ENCODE measurements around the gene GPC6.

The GPC6 gene

GRCh38 chr13:94053986-94054593, 827.5 kb downstream of the GPC6 start:
- no peak for DNase-seq (ENCODE audit: low spot score)

- no peak for DNase-seq (ENCODE audit: low spot score)
Measured at GRCh38 chr13:94056362-94056990, 829.9 kb downstream of the GPC6 start.

GRCh38 chr13:94057618-94058186, 831.1 kb downstream of the GPC6 start:
- no peak for DNase-seq (ENCODE audit: low spot score)

DNA sequence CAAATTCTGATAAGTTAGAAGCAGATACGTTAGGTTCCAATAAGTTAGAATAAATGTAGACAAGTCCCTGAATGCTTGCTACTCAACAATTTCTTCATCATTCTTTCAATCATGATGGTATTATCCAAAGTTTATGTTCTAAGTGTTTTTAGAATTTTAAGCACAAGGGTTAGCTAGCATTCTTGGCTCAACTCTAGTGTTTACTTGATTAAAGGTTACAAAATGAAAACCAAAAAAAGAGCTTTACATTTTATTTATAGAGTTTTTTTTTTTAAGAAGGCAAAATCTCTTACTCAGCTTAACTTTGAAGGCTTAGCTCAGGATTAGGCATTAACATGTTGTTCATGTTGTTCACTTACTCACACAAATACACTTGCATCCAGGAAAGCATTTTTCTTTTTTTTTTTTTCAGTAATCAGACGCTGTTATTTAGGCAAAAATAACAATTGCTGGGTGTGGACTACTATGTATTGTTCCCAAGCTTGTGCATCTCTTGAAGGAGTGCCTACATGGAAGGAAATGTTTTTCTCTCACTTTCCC, 832.3 kb downstream of the GPC6 start:
- DNase-seq (ENCODE audit: low spot score) = no peak

DNA sequence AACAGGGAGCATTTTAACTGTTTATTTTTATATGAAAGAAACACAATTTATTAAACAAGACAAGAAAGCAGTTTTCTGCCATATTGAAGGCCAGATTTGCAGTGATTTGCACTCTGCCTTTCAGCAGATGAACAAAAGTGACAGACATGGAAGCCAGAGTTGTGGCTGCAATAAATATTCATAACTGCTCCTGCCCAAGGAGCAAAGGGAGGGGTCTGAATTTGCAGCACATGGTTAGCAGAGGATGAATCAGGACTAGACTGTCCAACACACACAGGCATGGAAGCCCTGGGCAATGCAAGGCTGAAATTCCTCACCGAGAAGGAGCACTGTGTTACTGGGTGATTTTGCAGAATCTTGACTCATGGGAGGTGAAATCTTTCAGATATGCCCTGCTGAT, 834.7 kb downstream of the GPC6 start:
- no peak for DNase-seq (ENCODE audit: low spot score)

DNA sequence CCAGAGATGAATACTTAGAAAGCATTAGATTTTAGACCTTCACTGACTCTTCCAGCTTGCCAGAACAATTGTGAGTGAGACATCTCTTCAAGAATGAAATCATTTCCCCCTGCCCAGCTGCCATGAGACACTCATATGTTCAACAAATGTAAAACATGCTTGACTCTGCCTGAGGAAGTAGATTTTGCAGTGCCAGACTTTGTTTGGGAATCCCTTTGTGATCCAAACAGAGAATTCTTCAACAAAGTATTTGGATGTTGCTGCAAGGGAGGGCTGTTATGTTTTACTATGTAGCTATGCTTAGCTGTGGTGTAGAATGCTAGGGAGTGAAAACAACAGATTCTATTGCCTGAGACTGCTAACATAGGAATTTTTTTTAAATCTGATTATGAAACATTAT, 836.5 kb downstream of the GPC6 start:
- no peak for DNase-seq (ENCODE audit: low spot score)

GRCh38 chr13:94063848-94064247, 837.2 kb downstream of the GPC6 start:
- no peak for DNase-seq (ENCODE audit: low spot score)

GRCh38 chr13:94065741-94066140, 839.1 kb downstream of the GPC6 start:
- no peak for DNase-seq (ENCODE audit: low spot score)

GRCh38 chr13:94073007-94073744, 846.6 kb downstream of the GPC6 start:
- DNase-seq (ENCODE audit: low spot score) = no peak

- DNase-seq (ENCODE audit: low spot score) = no peak
Measured at GRCh38 chr13:94079876-94080275, 853.3 kb downstream of the GPC6 start.

DNA sequence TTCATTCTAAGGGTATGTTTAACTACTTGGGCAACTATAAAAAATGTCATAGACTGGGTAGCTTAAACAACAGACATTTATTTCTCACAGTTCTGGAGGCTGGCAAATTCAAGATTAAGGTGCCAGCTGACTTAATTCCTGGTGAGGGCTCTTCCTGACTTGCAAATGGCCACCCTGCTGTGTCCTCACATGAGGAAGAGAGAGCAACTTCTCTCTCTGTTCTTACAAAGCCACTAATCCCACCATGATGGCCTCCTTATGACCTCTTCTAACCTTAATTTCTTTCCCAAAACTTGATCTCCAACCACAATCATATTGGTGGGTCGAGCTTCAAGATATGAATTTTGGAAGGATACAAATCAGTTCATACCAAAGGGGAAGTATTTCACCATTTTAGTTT, 853.9 kb downstream of the GPC6 start:
- DNase-seq (ENCODE audit: low spot score) = no peak

- DNase-seq (ENCODE audit: low spot score) = no peak
Measured at GRCh38 chr13:94087100-94087499, 860.5 kb downstream of the GPC6 start.

- no peak for DNase-seq (ENCODE audit: low spot score)
Measured at GRCh38 chr13:94088742-94089141, 862.1 kb downstream of the GPC6 start.

DNA sequence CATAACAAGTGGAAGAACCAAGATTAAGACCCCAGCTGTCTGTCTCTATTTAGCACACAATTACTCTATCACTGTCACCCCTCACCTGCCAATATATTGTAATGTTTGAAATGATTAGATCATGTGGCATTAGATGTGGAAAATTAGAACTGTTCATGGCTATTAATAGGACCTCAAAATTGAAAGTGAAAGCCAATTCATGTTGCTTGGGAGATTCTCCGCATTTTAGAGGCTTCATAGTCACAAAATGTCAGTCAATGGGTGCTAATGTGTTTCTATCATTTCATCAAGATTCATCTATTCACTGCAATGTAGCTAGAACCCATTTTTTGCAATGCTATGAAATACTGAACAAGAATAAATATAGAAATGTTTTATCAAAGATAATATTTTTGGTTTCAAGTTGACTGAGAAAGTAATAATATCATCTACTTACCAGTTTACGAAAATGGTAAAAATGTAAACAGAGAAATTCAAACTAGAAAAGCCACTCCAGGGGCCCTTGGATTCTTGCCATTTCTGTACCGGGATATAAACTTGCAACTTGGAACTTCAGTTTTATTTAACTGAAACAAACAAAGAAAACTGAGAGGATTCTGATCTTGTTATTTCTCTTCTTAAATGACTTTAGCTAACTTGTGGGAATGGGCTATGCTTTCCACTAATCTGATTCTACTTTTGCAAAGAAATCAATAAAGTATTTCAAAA, 864.3 kb downstream of the GPC6 start:
- no peak for DNase-seq (ENCODE audit: low spot score)

- no peak for DNase-seq (ENCODE audit: low spot score)
Measured at GRCh38 chr13:94093652-94094315, 867.2 kb downstream of the GPC6 start.

DNA sequence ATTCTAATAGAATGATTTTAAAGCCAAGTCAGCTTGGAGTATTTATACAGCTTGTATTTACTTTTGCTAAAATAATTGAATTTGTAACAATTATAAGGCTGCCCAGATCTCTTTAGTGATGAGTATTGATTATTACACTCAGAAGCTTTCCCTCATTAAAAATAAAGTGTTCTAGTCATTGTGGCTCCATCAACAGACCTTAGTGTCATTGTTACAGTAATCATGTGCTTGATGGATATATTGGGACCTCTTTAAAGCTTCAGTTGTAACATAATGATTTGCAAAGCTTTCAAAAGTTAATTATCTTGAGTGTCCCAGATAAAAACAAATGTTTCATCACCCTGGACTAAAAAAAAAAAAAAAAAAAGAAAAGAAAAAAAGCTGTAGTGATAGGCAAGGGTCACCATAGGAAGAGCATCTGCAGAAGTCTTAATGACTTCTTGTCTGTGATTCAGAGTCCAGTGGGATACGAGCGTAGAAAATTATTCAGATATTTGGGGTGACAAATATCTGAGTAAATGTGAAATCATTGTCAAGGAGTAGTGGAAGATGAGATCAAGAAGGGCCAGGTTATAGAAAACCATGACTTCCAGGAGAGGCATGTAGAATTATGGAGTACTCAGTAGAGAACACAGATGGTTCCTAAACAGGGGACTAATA, 883.2 kb downstream of the GPC6 start:
- no peak for DNase-seq (ENCODE audit: low spot score)

- no peak for DNase-seq (ENCODE audit: low spot score)
Measured at GRCh38 chr13:94112227-94112626, 885.6 kb downstream of the GPC6 start.

DNA sequence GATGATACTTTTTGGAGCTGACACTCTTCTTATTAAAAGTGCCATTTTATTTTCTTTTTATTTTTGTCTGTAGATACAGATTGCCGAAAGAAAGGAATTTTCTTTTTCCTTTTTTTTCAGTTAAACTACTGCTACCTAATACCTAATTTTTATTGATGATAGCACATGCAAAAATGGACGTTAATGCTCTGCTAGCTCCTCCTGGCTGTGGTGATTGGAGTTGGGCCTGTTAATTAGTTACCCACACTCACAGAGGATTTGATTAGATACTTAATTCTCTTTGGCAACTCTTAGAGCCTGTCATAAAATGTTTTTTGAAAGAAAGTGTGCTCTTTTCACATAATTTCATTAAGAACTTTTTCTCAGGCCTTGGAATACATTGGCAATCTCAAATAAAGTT, 886.1 kb downstream of the GPC6 start:
- DNase-seq (ENCODE audit: low spot score) = no peak

GRCh38 chr13:94113245-94113644, 886.6 kb downstream of the GPC6 start:
- no peak for DNase-seq (ENCODE audit: low spot score)

DNA sequence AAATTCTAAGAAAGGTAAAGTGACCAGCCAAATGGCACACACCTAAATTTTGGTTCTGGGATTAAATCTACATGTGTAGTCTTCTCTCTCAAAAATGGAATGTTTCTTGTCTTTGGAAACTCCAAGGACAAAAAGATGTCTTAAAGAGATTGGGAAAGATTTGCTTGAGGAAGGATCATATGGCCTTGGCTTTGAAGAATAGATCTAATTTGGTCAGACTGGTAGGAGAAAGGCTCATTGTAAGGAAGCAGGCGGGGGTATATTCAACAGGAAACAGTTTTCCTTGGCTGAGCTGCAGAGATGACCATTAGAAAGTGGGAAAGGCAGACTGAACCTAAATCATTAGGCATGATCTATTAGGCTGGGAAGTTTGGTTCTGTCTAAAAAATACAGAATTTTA, 887.6 kb downstream of the GPC6 start:
- DNase-seq (ENCODE audit: low spot score) = no peak

DNA sequence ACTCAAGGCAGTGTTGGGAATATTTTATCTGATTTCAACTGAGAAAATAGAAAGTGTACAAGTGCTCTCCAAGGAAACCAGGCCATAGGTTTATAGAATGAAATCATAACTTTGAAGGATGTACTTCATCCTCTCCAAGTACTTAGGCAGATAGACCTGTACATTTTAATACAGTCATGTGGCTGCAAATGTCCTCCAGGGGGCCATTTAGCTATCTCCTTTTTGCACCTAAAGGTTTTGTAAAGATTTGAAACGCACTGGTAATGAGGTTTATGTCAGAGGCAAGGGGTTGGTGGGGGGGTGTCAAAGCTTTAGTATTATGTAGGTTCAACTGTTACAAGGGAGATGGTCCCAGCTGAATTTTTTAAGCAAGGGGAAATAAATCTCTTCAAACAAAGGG, 888.4 kb downstream of the GPC6 start:
- DNase-seq (ENCODE audit: low spot score) = no peak

All from left forelimb (tissue), 1 donor.